CD14-positive monocyte (primary cell): ENCODE results near the gene ATP5PD. TPM values are rescaled to one million over a fixed set of nuclear protein-coding genes. Genes with fewer than 3 reads are reported as not detected.
A peak's percentile ranks its signal among the peaks of the same experiment; 100 is the strongest.

ENCODE experiments used
- DNase-seq, 3 donors: peaks; one replicate each; pipeline ENCODE4 v3.0.0-alpha.2; 2011 to 2022
- H2AFZ ChIP-seq: 2 replicates; pipeline ENCODE4 v1.6.0; 2012; ENCODE audit warnings: mild to moderate bottlenecking, low read depth, low read length, inconsistent platforms; ENCODE audit not compliant: insufficient read depth, poor library complexity, severe bottlenecking
- H3K27ac ChIP-seq, 2 donors: 1 replicate in 1 of 2; 2 replicates in 1 of 2; pipeline ENCODE4 v1.5.1; 2012 to 2013; ENCODE audit warnings: low read length in 2 of 2, control low read depth in 1 of 2, inconsistent platforms in 1 of 2, low read depth in 1 of 2, mild to moderate bottlenecking in 1 of 2
- H3K27me3 ChIP-seq, 2 donors: one replicate each; pipeline versions ENCODE4 v1.6.0 to v1.6.1; 2011 to 2013; ENCODE audit warnings: low read length in 2 of 2; ENCODE audit not compliant: control insufficient read depth in 2 of 2, insufficient read depth in 2 of 2
- H3K36me3 ChIP-seq, 2 donors: replicated peaks in 1 of 2; 1 replicate in 1 of 2; 2 replicates in 1 of 2; pipeline versions ENCODE4 v1.5.1 to v1.6.1; 2012 to 2013; ENCODE audit warnings: low read length in 2 of 2, control low read depth in 1 of 2, inconsistent platforms in 1 of 2, mild to moderate bottlenecking in 1 of 2; ENCODE audit not compliant: insufficient read depth in 2 of 2, control insufficient read depth in 1 of 2
- H3K4me1 ChIP-seq, 2 donors: 1 replicate in 1 of 2; 2 replicates in 1 of 2; pipeline versions ENCODE4 v1.5.1 to v1.6.1; 2012 to 2013; ENCODE audit warnings: low read length in 2 of 2, control low read depth in 1 of 2, inconsistent platforms in 1 of 2, mild to moderate bottlenecking in 1 of 2, moderate library complexity in 1 of 2; ENCODE audit not compliant: insufficient read depth in 2 of 2, control insufficient read depth in 1 of 2
- H3K4me2 ChIP-seq: replicated peaks from 2 replicates; pipeline ENCODE3; 2012; ENCODE audit warnings: low read length, moderate library complexity, mild to moderate bottlenecking; ENCODE audit not compliant: poor library complexity, severe bottlenecking; ENCODE audit errors: extremely low read depth
- H3K4me3 ChIP-seq, 3 experiments: fragments of 200-600 bp in 1 of 3; sonication (generic) in 1 of 3; replicated peaks in 1 of 3; 1 replicate in 2 of 3; 2 replicates in 1 of 3; pipeline ENCODE4 v1.5.1; 2011 to 2013; ENCODE audit warnings: low read length in 3 of 3, mild to moderate bottlenecking in 3 of 3, control low read depth in 2 of 3, low read depth in 2 of 3, inconsistent platforms in 1 of 3, moderate library complexity in 1 of 3
- H3K79me2 ChIP-seq: 2 replicates; pipeline ENCODE4 v1.6.0; 2012; ENCODE audit warnings: mild to moderate bottlenecking, control low read depth, inconsistent platforms, low read length, moderate library complexity; ENCODE audit not compliant: insufficient read depth
- H3K9ac ChIP-seq: 2 replicates; pipeline ENCODE4 v1.6.0; 2017; ENCODE audit warnings: low read length, mild to moderate bottlenecking; ENCODE audit not compliant: insufficient read depth, poor library complexity, severe bottlenecking
- H3K9me3 ChIP-seq, 2 donors: replicated peaks in 1 of 2; 1 replicate in 1 of 2; 2 replicates in 1 of 2; pipeline versions ENCODE4 v1.5.1 to v1.6.1; 2012 to 2013; ENCODE audit warnings: low read length in 2 of 2, control low read depth in 1 of 2; ENCODE audit not compliant: control insufficient read depth in 1 of 2, insufficient read depth in 1 of 2
- H4K20me1 ChIP-seq: 2 replicates; pipeline ENCODE4 v1.6.0; 2012; ENCODE audit warnings: mild to moderate bottlenecking, low read length, control low read depth, moderate library complexity; ENCODE audit not compliant: insufficient read depth
- H3K27ac Mint-ChIP-seq, 7 donors: one replicate each; pipeline ENCODE4 v1.8.0; 2020; ENCODE audit warnings: mild to moderate bottlenecking in 7 of 7, mixed read lengths in 7 of 7, moderate library complexity in 6 of 7, inconsistent platforms in 2 of 7
- H3K27me3 Mint-ChIP-seq, 3 donors: one replicate each; pipeline ENCODE4 v1.8.0; 2021 to 2022; ENCODE audit warnings: low read depth in 3 of 3, mild to moderate bottlenecking in 3 of 3, mixed read lengths in 3 of 3, moderate library complexity in 3 of 3, inconsistent platforms in 1 of 3
- H3K36me3 Mint-ChIP-seq, 2 donors: one replicate each; pipeline ENCODE4 v1.8.0; 2020; ENCODE audit warnings: mixed read lengths in 2 of 2, inconsistent platforms in 1 of 2, mild to moderate bottlenecking in 1 of 2
- H3K4me1 Mint-ChIP-seq: one replicate; pipeline ENCODE4 v1.8.0; 2020; ENCODE audit warnings: mild to moderate bottlenecking, mixed read lengths
- H3K4me3 Mint-ChIP-seq, 2 donors: one replicate each; pipeline ENCODE4 v1.8.0; 2020; ENCODE audit warnings: mild to moderate bottlenecking in 2 of 2, mixed read lengths in 2 of 2, moderate library complexity in 1 of 2
- H3K9me3 Mint-ChIP-seq, 7 donors: one replicate each; pipeline ENCODE4 v1.8.0; 2020 to 2022; ENCODE audit warnings: mixed read lengths in 7 of 7, mild to moderate bottlenecking in 6 of 7, moderate library complexity in 6 of 7, inconsistent platforms in 2 of 7
- WGBS: methylation state at CpG from one replicate; pipeline ENCODE4 v1.1.5; 2013; ENCODE audit warnings: missing lambda C conversion rate; ENCODE audit not compliant: insufficient coverage; 5-methylcytosine and 5-hydroxymethylcytosine counted together
- intact Hi-C, 2 donors: fragments of 100-400 bp; cut with micrococcal nuclease; formaldehyde crosslinking; loops; one replicate each; pipeline versions ENCODE4 v1.15.0 to v1.15.1; 2023
- polyA plus RNA-seq, 3 donors: library from polyadenylated mRNA; depleted of rRNA in 1 of 3; unstranded in 2 of 3; stranded (reverse) in 1 of 3; fragments of 300-500 nt in 2 of 3; fragments of >200 nt in 1 of 3; fragmentation: Illumina TruSeq in 2 of 3; gene quantifications; 1 replicate in 2 of 3; 2 replicates in 1 of 3; pipeline ENCODE4 v1.2.3, GENCODE V29; 2012 to 2021
- TF ChIP-seq, protein P1 (sequence below): fragments of 200-600 bp; IDR thresholded peaks from one replicate; pipeline ENCODE4 v1.8.0; 2022; ENCODE audit warnings: antibody characterized with exemption, mild to moderate bottlenecking

Gene ATP5PD
- polyA plus RNA-seq, 3 donors: 139 to 451 (median 437) TPM

DNA sequence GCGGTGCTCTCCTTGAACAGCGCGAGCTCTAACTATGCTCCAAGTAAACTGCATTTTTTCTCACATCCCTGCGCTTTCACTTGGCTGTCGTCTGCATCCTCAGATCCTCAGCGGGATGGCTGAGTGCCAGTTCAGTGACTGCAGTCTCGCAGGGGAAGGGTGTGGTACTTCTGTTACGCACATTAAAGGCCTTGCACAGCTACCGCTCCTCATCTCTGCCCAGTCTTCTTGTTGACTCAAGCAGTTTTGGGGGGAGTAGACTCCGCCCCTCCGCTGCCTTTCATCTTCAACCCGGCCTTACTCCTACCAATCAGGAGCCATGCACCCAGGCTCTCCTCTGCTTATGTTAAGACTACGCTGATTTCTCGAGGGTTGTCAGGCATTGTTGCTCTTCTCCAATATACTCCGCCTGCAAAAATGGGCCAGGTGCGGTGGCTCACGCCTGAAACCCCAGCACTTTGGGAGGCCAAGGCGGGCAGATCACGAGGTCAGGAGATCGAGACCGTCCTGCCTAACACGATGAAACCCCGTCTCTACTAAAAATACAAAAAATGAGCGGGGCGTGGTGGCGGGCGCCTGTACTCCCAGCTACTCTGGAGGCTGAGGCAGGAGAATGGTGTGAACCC, 10.0 kb downstream of the ATP5PD start:
- H3K27ac ChIP-seq: no peak overlapping the region
- H3K27ac Mint-ChIP-seq: peak overlapping the region in 5 of 7 donors; percentile 7 to 83 (median 48)
- H3K9ac ChIP-seq: no peak overlapping the region
- peaks cover 0 to 10% (median 3%) of the 10 kb centered on the region in 7 donors for H3K9me3 Mint-ChIP-seq
- H3K36me3 ChIP-seq: peaks cover 34 to 38% of the 10 kb centered on the region in 2 donors
- H3K4me1 ChIP-seq: peaks cover 42 to 55% of the 10 kb centered on the region in 2 donors
- H3K4me3 Mint-ChIP-seq: peak overlapping the region; percentile 36 to 65
- no peak overlapping the region for H2AFZ ChIP-seq
- peaks cover 5 to 22% of the 10 kb centered on the region in 2 donors for H3K27me3 ChIP-seq
- no peaks in the 10 kb centered on the region for H3K9me3 ChIP-seq
- 64% methylated on average over 22 of the region's 27 CpGs for WGBS
- H3K27me3 Mint-ChIP-seq: peaks cover 29 to 36% (median 31%) of the 10 kb centered on the region in 3 donors
- TF ChIP-seq, protein P1, sequence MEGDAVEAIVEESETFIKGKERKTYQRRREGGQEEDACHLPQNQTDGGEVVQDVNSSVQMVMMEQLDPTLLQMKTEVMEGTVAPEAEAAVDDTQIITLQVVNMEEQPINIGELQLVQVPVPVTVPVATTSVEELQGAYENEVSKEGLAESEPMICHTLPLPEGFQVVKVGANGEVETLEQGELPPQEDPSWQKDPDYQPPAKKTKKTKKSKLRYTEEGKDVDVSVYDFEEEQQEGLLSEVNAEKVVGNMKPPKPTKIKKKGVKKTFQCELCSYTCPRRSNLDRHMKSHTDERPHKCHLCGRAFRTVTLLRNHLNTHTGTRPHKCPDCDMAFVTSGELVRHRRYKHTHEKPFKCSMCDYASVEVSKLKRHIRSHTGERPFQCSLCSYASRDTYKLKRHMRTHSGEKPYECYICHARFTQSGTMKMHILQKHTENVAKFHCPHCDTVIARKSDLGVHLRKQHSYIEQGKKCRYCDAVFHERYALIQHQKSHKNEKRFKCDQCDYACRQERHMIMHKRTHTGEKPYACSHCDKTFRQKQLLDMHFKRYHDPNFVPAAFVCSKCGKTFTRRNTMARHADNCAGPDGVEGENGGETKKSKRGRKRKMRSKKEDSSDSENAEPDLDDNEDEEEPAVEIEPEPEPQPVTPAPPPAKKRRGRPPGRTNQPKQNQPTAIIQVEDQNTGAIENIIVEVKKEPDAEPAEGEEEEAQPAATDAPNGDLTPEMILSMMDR: no peak
- peak; percentile 51 to 71 (median 69) for DNase-seq
- H3K4me2 ChIP-seq: no peak overlapping the region
- no peak overlapping the region for H3K4me3 ChIP-seq
- H3K36me3 Mint-ChIP-seq: peaks cover 37 to 41% of the 10 kb centered on the region in 2 donors
- no peaks in the 10 kb centered on the region for H4K20me1 ChIP-seq
- H3K79me2 ChIP-seq: no peaks in the 10 kb centered on the region
- intact Hi-C loops: loop anchor here in 1 of 2 donors (10.0 kb wide), 2 partner anchors 52 to 228 kb away; partner anchors contain the start of genes CDR2L, GGA3 and MRPS7
- peaks cover 50% of the 10 kb centered on the region for H3K4me1 Mint-ChIP-seq

- peaks cover 10 to 14% of the 10 kb centered on the region in 2 donors for H3K36me3 ChIP-seq
- peak overlapping the region; percentile 76 for H3K4me2 ChIP-seq
- H3K4me1 Mint-ChIP-seq: peaks cover 50% of the 10 kb centered on the region
- no peaks in the 10 kb centered on the region for H4K20me1 ChIP-seq
- peak overlapping the region; percentile 62 for H3K9ac ChIP-seq
- H3K27ac ChIP-seq: no peak overlapping the region
- peaks cover 8 to 25% (median 16%) of the 10 kb centered on the region in 7 donors for H3K9me3 Mint-ChIP-seq
- peak overlapping the region; percentile 88 for H2AFZ ChIP-seq
- H3K4me3 ChIP-seq: peak overlapping the region; percentile 45 to 82 (median 52)
- WGBS: under 1% methylated on average over 38 of the region's 43 CpGs
- intact Hi-C loops: loop anchor here in 1 of 2 donors (10.0 kb wide), 2 partner anchors 50 to 230 kb away; partner anchors contain the start of genes CDR2L, GGA3 and MRPS7
- peaks cover 17% of the 10 kb centered on the region in 2 donors for H3K36me3 Mint-ChIP-seq
- peak overlapping the region; percentile 94 to 95 for H3K4me3 Mint-ChIP-seq
- TF ChIP-seq, protein P1: no peak
- DNase-seq: peak; percentile 65 to 72 (median 66)
- no peaks in the 10 kb centered on the region for H3K79me2 ChIP-seq
- peaks cover 5 to 17% of the 10 kb centered on the region in 2 donors for H3K9me3 ChIP-seq
- peaks cover 5 to 22% of the 10 kb centered on the region in 2 donors for H3K27me3 ChIP-seq
- H3K27ac Mint-ChIP-seq: peak overlapping the region; percentile 42 to 82 (median 68)
- peaks cover 30 to 41% (median 36%) of the 10 kb centered on the region in 3 donors for H3K27me3 Mint-ChIP-seq
- peaks cover 42 to 55% of the 10 kb centered on the region in 2 donors for H3K4me1 ChIP-seq
Measured at GRCh38 chr17:75034236-75034908, 12.4 kb downstream of the ATP5PD start.
